GM06990 (cell line): ENCODE data around the gene FAXDC2.
A peak's percentile ranks its signal among the peaks of the same experiment; 100 is the strongest.

Experiments used
- DNase-seq: peaks from one replicate; pipeline ENCODE4 v3.0.0-alpha.2; 2011; ENCODE audit not compliant: insufficient read length; ENCODE audit errors: extremely low read depth
- H3K27me3 ChIP-seq: replicated peaks from 2 replicates; pipeline ENCODE4 v1.6.0; 2011; ENCODE audit warnings: low read length; ENCODE audit not compliant: control insufficient read depth, insufficient read depth
- H3K36me3 ChIP-seq: 2 replicates; pipeline ENCODE4 v1.5.1; 2011; ENCODE audit warnings: low read length; ENCODE audit not compliant: control insufficient read depth, insufficient read depth
- H3K4me3 ChIP-seq: replicated peaks from 2 replicates; pipeline ENCODE4 v1.5.1; 2011; ENCODE audit warnings: low read depth, mild to moderate bottlenecking, control low read depth, low read length
- CTCF ChIP-seq: IDR thresholded peaks from 2 replicates; pipeline ENCODE4 v1.5.1; 2011; ENCODE audit warnings: low read length, control low read depth, mild to moderate bottlenecking, inconsistent platforms; ENCODE audit not compliant: insufficient read depth, poor library complexity, severe bottlenecking

Gene FAXDC2

GRCh38 chr5:154811653-154812465 lies 38.5 kb downstream of the FAXDC2 start:
- DNase-seq = no peak
- Histone ChIP-seq H3K4me3 (no peak overlapping the region), H3K27me3 (no peaks in the 10 kb centered on the region), H3K36me3 (peaks cover 44% of the 10 kb centered on the region)
- TF ChIP-seq CTCF = peak; percentile 86

GRCh38 chr5:154811239-154811638 lies 39.2 kb downstream of the FAXDC2 start:
- DNase-seq = no peak
- TF ChIP-seq CTCF = no peak
- no peak overlapping the region for H3K4me3 ChIP-seq
- H3K27me3 ChIP-seq = no peaks in the 10 kb centered on the region
- H3K36me3 ChIP-seq = peaks cover 40% of the 10 kb centered on the region

GRCh38 chr5:154806176-154806575 lies 44.2 kb downstream of the FAXDC2 start:
- Histone ChIP-seq H3K27me3 (no peaks in the 10 kb centered on the region), H3K36me3 (peaks cover 40% of the 10 kb centered on the region), H3K4me3 (no peak overlapping the region)
- no peak for TF ChIP-seq CTCF
- DNase-seq = no peak

- TF ChIP-seq CTCF = no peak
- no peak for DNase-seq
- H3K36me3 ChIP-seq = peaks cover 52% of the 10 kb centered on the region
- H3K4me3 ChIP-seq = no peak overlapping the region
- H3K27me3 ChIP-seq = no peaks in the 10 kb centered on the region
Measured at GRCh38 chr5:154802050-154802449, 48.4 kb downstream of the FAXDC2 start.

- DNase-seq = no peak
- H3K27me3 ChIP-seq = no peaks in the 10 kb centered on the region
- TF ChIP-seq CTCF = no peak
- peaks cover 52% of the 10 kb centered on the region for H3K36me3 ChIP-seq
- H3K4me3 ChIP-seq = no peak overlapping the region
Measured at GRCh38 chr5:154801083-154801482, 49.3 kb downstream of the FAXDC2 start.

GRCh38 chr5:154800582-154800981 lies 49.8 kb downstream of the FAXDC2 start:
- no peak for TF ChIP-seq CTCF
- H3K36me3 ChIP-seq = peaks cover 48% of the 10 kb centered on the region

More at GRCh38 chr5:154800582-154800981, 49.8 kb downstream of the FAXDC2 start:
- H3K4me3 ChIP-seq = no peak overlapping the region
- H3K27me3 ChIP-seq = no peaks in the 10 kb centered on the region
- DNase-seq = no peak
